SIG-M5 (cell line): ENCODE measurements around the gene LRRC36.
"Not testable (repeated sequence)": the region's sequence is repeated elsewhere in the genome, so short reads cannot be mapped to it uniquely, and the experiment has no call there.

Experiments
- DNase-seq: peaks from one replicate; lab custom pipeline; 2025; lab: John Stamatoyannopoulos, UW

Gene LRRC36

DNA sequence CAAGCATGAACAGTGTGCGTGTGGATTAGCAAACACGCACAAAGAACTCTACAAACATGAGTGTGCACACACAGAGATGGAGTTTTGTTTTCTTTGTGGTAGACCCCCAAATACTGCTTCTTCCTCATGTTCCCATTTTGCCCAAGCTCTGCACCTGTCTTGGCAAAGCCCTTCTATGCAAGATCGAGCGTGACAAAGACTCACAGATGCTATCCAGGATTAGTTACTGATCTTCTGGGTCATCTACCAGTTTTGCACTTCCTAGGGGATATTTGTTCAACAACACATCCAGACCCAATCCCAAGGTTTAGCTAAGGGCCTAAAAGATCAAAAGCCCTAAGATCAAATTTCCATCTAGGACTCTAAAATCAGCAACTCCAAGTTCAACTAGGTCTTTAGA lies 16.0 kb downstream of the LRRC36 start:
- DNase-seq: no peak

DNA sequence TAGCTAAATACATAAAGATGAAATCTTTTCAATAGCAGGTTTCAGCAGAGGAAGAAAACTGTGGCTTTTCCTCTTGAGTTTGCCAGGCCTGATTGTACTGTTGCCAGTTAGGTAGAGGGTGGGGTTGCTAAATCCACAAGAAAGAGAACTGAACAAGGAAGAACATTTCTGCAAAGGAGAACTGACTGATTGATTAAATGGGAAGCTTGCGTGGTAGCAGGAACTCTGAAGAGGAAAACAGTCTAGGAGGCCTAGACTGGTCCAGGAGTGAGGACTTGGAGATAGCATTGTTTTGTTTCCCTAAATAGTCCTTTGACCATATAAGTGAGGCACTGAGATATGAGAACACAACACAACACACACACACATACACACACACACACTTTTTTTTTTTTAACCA lies 18.8 kb downstream of the LRRC36 start:
- no peak for DNase-seq

- no peak for DNase-seq
These were observed 19.7 kb downstream of the LRRC36 start for GRCh38 chr16:67346341-67346740.

DNA sequence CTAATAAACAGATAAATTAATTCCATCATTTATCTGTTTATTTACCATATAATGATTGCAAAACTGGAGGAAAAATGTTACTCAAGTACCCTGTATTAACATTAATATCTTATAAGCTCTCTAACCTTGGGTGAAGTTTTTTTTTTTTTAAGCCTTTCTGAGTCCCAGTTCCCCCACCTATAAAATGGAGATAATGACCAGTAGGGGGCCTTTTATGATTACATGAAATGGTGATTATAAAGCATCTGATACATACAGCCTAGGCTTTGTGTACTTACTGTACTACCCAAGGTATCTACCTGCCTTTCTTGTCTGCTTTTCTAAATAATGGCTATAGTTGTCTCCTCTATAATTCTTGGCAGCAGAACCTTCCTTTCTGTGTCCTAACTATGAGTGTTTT lies 22.6 kb downstream of the LRRC36 start:
- no peak for DNase-seq

GRCh38 chr16:67350324-67350723 lies 23.7 kb downstream of the LRRC36 start:
- DNase-seq: no peak

- not testable (repeated sequence) for DNase-seq
These were observed 25.8 kb downstream of the LRRC36 start for GRCh38 chr16:67352463-67352862.

GRCh38 chr16:67356396-67356795 lies 29.8 kb downstream of the LRRC36 start:
- no peak for DNase-seq

DNA sequence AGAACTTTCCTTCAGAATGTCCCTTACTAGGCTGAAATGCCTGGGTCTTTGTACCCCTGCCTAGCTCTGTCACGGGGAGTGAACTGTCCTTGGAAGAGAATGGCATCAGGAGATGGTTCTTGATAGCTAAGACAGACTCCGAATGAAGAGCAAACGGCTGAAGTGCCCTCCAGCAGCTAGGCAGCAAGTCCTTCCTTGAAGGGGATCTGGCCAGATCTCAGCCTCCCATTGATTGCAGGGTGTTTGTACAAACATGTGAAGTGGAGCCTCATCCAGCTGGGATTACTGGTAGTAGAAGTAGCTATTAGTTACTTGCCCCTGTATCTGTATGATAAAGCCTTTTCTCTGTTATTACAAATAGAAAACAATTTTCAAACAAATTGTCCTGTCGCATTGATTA lies 30.9 kb downstream of the LRRC36 start:
- DNase-seq: no peak

- DNase-seq: not testable (repeated sequence)
These were observed 33.1 kb downstream of the LRRC36 start for GRCh38 chr16:67359540-67360269.

- DNase-seq: no peak
These were observed 34.4 kb downstream of the LRRC36 start for GRCh38 chr16:67361038-67361437.

- DNase-seq: no peak
These were observed 38.1 kb downstream of the LRRC36 start for GRCh38 chr16:67364600-67365235.

DNA sequence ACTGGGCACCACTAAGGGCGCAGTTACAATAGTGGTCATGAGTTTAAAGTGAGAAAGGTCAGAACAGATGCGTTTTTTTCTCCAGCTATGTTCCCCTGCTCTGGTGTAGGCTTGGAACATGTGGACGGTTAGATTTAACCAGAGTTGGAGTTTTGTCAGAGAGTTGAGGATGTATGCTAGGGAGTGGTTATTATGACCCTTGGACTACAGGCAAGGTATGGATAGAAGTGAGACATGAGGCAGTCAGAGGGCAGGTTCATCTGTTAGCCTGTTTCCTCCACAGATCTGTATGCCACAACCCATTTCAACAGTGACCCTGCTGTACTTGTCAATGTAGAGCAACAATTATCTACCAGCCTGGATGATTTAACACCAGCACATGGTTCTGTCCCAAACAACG lies 44.0 kb downstream of the LRRC36 start:
- no peak for DNase-seq

DNA sequence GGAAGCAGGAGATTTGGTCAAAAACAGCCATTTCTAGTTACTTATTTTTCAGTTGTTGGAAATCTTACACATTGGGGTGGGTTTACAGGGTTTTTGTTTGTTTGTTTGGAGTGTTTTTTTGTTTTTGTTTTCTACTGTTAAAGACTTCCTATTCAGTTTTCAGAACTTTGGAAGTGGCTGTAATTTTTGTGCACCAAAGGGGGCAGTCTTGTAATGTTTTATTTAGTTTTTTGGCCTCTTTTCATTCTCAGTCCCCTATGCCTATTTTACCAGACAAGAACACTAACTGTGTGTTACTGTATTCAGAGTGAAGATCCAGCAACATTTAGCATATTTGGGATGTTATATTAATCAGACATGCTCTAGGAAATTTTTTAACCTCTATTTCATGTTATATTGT lies 46.0 kb downstream of the LRRC36 start:
- DNase-seq: no peak

GRCh38 chr16:67376012-67376411 lies 49.4 kb downstream of the LRRC36 start:
- DNase-seq: not testable (repeated sequence)

DNA sequence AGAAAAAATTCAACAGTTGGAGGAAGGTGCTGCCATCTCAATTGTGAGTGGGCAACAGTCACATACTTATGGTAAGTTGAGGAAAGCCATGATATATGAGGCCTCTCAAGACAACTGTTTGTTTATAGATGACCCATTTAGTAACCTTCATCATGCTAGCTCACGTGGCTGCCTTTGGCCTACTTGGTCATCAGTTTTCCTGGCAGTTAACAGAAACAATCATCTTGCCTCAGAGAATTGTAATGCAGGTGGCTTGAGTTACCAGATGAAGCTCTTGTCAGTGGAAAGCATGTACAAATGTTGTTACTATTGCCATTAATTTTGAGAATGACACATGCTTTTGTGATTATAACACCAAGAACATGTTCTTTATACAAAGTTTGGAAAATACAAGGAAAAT lies 52.0 kb downstream of the LRRC36 start:
- no peak for DNase-seq

GRCh38 chr16:67383284-67383683 lies 56.7 kb downstream of the LRRC36 start:
- no peak for DNase-seq

DNA sequence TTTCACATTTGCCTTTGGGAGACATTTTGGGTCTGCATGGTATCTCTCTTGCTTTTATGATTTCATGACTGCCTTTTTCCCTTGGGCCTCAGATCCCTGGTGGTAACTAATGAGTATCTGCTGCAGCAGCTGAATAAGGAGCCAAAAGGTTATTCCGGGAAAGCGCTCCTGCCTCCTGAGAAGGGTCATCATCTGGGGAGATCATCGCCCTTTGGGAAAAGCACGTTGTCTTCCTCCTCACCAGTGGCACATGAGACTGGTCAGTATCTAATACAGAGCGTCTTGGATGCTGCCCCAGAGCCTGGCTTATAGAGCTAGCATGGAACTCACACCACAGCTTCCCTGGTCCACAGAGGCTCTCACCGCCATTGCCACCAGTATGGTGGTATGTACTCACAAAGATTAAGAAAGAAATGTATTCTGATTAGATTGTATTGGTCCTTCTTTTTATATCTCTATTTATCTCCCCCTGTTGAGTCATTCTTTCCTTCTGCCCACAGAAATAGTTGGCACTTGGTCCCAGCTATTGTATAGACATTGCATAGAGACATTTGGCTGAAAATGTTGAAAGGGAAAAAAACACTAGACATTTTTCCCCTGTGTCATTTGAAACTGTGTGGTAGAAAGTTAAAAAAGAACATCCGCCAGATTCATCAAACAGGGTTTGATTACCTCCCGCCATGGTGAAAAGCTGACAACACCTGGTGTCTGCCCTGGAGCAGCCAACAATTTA lies 58.3 kb downstream of the LRRC36 start:
- DNase-seq: no peak

DNA sequence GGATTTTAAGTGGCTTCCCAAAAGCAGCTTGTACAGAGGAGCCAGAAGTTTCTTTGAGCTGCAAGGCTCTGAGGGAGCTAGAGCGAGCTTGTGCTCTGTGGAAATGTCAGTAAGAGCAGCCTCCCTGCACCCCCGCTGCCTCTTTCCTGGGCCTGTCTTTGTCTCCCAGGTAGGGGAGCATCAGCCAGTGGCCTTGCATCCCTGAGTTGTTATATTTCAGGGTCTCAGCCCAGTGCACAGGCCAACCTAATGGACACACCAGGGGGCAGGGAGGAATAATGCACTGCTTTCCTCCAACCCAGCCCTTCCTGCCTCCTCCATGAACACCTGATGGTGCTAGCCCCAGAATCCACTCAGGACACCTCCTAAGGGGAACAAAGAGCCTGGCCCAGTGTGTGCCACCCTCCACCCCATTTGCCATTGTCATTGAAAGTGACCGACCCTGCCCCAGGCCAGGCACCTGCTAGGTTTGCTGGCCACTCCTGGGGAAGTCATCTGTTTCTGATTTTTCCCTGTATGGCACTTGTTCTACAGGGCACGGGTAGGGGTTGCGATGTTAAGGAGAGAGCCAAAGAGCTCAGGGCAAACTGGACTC lies 60.3 kb downstream of the LRRC36 start:
- no peak for DNase-seq

GRCh38 chr16:67387479-67388079 lies 61.0 kb downstream of the LRRC36 start:
- DNase-seq: no peak

DNA sequence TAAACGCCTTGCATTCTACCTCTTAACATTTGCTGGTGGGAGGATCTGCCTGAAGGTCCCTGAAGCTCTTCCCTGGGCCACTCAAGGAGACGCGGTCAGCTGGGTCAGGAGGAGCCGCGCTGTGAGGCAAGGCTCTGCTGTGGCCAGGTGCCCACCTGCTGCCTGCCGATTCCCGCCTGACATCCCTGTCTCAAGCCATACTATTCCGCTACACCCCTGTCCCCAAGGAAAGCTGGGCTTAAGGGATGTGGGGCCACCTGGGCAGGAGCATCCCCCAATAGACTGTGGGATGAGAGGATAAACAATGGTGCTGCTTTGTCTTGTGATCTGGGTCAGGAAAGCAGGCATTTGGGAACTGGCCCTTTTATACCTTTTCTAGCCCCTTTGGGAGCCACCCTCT lies 61.6 kb downstream of the LRRC36 start:
- DNase-seq: no peak

DNA sequence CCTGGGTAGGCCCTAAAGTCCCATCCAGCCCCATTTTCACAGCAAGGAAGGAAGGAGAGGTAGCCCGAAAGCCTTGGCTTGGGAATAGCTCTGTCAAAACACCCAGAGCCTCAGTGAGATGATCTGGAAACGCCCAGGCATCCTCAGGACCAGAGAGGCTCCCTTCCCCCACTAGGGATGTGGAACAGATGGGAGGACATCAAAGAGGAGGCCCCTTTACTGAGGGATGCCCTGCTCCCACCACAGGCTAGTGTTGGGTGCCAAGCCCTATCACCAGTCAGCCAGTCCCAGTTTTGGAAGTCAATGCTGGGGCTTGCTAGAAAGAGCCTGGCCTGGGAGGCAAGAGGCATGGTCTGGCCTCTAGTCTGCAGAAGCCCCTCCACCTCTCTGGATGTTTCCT lies 62.0 kb downstream of the LRRC36 start:
- DNase-seq: no peak
